Measurements from ENCODE around the gene NEDD8. TPM values are rescaled to one million over a fixed set of nuclear protein-coding genes. Genes with fewer than 3 reads are reported as not detected.
"Not testable (repeated sequence)": the region's sequence is repeated elsewhere in the genome, so short reads cannot be mapped to it uniquely, and the experiment has no call there.

NEDD8 gene
- total RNA-seq, 1 donor from 2014 or later, result 73.5 TPM

GRCh38 chr14:24247422-24247821 is 15.3 kb upstream of the NEDD8 start:
- DNase-seq, result no peak

- DNase-seq, result no peak
These were observed 14.6 kb upstream of the NEDD8 start for GRCh38 chr14:24246765-24247212.

GRCh38 chr14:24245350-24245749 is 13.2 kb upstream of the NEDD8 start:
- not testable (repeated sequence) for DNase-seq

- DNase-seq, result no peak
These were observed 11.2 kb upstream of the NEDD8 start for GRCh38 chr14:24243336-24243836.

- peak; percentile 96 for DNase-seq
These were observed 9.8 kb upstream of the NEDD8 start for GRCh38 chr14:24241829-24242443.

- DNase-seq, result no peak
These were observed 8.1 kb upstream of the NEDD8 start for GRCh38 chr14:24240110-24240918.

- DNase-seq, result no peak
These were observed 6.4 kb upstream of the NEDD8 start for GRCh38 chr14:24238527-24239037.

GRCh38 chr14:24238123-24238522 is 6.0 kb upstream of the NEDD8 start:
- DNase-seq, result no peak

- no peak for DNase-seq
These were observed 5.3 kb upstream of the NEDD8 start for GRCh38 chr14:24237463-24237955.

- no peak for DNase-seq
These were observed 4.7 kb upstream of the NEDD8 start for GRCh38 chr14:24236689-24237462.

GRCh38 chr14:24235804-24236688 is 3.9 kb upstream of the NEDD8 start:
- no peak for DNase-seq

GRCh38 chr14:24234095-24235005 is 2.2 kb upstream of the NEDD8 start:
- no peak for DNase-seq

GRCh38 chr14:24233538-24233866 is 1.3 kb upstream of the NEDD8 start:
- no peak for DNase-seq

GRCh38 chr14:24232645-24233537 is 724 bp upstream of the NEDD8 start, which contains the start of gene GMPR2:
Gene GMPR2, plus strand, starts transcription at chr14:24232929. Its CDS starts 325 bp downstream, at chr14:24233254.
- DNase-seq, result peak; percentile 49

GRCh38 chr14:24231263-24232120 is 675 bp downstream of the NEDD8 start:
- DNase-seq, result no peak

GRCh38 chr14:24228902-24229301 is 3.3 kb downstream of the NEDD8 start:
- no peak for DNase-seq

- DNase-seq, result no peak
These were observed 5.7 kb downstream of the NEDD8 start for GRCh38 chr14:24226473-24226872.

- no peak for DNase-seq
These were observed 7.5 kb downstream of the NEDD8 start for GRCh38 chr14:24224618-24225071.
